NCI-H526 treated with DMSO at 0.1 percent for 48 hours (cell line): ENCODE measurements around the gene CCDC14.
"Not testable (repeated sequence)": the region's sequence is repeated elsewhere in the genome, so short reads cannot be mapped to it uniquely, and the experiment has no call there.

Experiments
- DNase-seq: peaks from one replicate; lab custom pipeline; 2025; lab: John Stamatoyannopoulos, UW

The CCDC14 gene

GRCh38 chr3:123964793-123965192 lies 3.8 kb upstream of the CCDC14 start:
- not testable (repeated sequence) for DNase-seq

- DNase-seq, result no peak
These were observed 453 bp upstream of the CCDC14 start for GRCh38 chr3:123961508-123961856.

DNA sequence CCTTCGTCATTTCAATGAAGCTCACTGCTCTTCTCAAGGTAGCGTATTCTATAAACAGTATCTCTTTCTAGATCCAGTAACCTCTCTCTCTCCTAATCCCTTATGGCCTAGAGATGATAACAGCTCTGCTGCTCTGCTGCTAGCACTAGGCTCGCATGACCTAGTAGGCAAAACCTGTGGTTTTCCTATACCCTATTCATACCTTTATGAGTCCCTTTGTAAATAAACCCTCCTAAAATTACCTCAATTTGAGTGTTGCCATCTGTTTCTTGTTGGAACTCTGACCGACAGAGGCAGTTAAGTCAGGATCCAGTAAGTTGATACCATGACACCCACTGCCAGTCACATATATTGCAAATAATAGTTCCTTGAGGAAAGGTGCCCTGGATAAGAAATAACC lies 7.3 kb downstream of the CCDC14 start:
- peak; percentile 96 for DNase-seq

DNA sequence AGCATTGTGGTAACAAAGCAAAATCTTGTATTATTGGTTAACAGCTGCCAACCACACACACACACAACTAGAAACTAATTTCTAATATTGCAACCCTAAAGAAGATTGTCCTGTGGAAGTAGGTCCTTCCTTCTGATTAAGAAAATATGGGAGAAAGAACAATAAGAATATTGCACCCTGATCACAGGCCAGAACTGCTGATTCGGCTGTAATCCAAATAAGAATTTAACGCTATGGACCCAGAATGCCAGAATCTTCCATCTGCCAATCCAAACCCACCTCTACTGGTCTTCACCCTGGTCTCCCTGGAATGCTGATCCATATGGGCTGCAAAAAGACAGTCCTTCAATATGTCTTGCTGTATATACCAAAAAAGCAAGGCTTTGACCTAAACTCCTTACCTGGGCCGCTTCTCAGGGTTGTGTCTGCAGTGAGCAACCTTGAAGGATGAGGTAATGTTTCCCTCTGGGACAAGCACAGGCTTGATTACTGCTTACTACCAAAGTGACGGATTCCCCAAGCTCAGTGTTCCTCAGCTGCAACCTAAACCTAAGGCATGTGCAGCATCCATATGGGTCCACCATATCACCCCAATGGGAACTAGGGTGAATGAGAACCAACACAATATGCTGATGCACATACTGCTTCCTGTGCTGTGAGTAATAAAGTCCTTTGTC lies 8.0 kb downstream of the CCDC14 start:
- DNase-seq, result no peak

- DNase-seq, result no peak
These were observed 9.2 kb downstream of the CCDC14 start for GRCh38 chr3:123951522-123952447.

DNA sequence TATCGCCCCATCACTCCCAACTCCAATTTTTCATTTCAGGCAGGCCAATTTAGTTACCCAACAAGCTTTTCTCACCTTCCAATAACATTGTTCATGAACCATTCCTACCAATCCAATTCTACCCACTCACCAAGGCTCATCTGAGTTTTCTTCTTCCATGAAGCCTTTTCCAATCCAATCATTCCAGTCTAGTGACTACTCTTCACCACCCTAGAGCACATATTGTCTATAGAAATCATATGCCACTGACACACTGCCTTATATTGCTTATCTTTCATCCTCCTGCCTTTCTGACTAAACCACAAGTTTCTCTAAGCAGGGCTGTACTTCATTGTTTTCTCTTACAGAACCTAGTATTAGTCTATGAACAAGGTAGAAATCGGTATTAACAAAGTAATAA lies 11.4 kb downstream of the CCDC14 start:
- no peak for DNase-seq

DNA sequence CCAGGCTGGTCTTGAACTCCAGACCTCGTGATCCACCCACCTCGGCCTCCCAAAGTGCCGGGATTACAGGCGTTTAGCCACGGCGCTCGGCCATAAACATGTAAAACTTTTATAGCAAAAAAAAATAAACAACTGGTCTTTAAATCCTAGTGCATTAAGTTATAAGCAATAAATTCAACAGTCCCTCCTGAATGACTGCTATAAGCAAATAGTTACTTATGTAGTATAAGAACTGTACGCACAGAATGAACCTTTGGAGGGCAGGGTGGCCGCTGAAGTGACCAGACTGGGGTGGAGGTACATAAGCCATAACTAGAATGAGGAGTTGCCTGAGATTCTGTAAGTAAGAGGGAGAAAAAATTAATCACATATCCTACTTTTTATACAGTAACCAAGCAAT lies 12.6 kb downstream of the CCDC14 start:
- DNase-seq, result no peak

DNA sequence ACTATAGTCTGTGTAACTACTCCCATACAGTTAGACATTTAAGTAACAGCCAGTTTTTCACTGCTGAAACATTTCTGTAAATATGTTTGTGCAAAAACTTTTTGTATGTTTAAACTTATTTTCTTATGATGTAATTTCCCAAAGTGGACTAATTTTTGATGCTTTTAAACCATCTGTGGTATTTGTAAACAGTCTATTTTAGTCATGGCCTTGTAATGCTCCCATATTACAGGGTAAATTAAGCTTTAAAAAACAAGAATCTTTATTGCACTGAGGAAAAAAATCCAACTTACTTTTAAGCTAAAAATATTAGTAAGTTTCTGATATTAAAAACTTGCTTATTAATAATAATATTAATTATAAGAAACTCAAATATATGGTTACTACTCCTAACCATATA lies 13.5 kb downstream of the CCDC14 start:
- no peak for DNase-seq

GRCh38 chr3:123941542-123941941 lies 19.5 kb downstream of the CCDC14 start:
- no peak for DNase-seq

DNA sequence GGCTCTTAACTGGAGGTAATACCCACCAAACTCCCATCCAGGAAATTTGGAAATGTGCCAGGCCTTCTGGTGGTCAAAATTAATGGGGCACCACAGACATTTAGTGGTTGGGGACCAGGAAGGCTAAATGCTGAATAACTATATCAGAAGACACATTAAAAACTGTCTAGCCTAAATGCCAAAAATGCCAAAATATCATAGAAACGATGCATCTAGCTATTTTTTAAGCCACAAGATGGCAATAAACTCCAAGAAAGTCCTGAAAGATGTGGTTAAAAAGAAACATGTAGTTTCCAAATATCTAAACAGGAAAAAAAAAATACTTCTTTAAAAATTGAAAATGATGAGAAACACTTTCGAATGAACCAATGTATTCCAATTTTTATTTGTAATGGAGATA lies 19.9 kb downstream of the CCDC14 start:
- no peak for DNase-seq

GRCh38 chr3:123939706-123940105 lies 21.3 kb downstream of the CCDC14 start:
- DNase-seq, result no peak

DNA sequence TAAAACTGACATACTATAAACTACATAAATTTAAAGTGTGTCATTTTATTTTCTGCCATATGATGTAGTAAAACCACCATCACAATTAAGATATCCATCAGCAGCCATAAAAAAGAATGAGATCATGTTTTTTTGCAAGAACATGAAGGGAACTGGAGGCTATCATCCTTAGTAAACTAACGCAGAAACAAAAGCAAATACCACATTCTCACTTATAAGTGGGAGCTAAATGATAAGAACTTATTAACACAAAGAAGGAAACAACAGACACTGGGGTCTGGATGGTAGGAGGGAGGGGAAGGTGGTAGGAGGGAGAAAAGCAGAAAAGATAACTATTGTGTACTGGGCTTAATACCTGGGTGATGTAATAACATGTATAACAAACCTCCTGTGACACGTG lies 24.6 kb downstream of the CCDC14 start:
- DNase-seq, result no peak

DNA sequence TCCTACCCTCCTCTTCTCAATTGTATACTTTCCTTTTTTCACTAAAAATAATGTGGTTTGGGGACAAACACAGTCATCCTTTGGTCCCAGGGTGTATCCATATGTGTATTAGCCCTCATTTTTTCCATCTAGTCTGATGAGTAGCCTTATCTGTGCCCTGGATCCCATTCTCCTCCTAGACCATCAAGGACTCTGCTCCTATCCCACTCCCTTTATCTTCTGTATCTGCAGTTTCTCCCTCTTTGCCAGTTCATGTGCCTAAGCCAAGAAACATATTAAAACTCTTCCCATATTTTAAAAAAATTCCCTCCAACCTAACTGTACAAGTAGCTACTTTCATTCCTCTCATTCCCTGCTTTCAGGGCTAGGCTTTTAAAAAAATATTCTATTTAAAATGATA lies 25.2 kb downstream of the CCDC14 start:
- DNase-seq, result no peak

DNA sequence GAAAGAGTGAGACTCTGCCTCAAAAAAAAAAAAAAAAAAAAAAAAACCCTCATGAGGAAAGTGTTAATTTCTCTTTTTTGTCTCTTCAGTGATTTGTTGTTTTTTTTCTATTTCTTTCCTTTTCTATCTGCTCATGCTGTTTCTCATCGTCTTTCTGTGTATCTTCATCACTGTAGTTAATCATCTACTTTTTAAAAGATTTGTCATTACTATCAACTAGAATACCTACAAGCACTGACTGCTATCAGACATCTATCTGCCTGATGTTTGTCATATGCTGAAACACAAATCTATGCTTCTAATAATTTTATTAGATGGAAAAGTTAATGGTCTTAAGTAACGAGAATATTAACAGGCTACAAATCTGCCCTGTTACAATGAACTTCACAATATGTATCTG lies 26.8 kb downstream of the CCDC14 start:
- no peak for DNase-seq

- no peak for DNase-seq
These were observed 30.6 kb downstream of the CCDC14 start for GRCh38 chr3:123930445-123930844.

DNA sequence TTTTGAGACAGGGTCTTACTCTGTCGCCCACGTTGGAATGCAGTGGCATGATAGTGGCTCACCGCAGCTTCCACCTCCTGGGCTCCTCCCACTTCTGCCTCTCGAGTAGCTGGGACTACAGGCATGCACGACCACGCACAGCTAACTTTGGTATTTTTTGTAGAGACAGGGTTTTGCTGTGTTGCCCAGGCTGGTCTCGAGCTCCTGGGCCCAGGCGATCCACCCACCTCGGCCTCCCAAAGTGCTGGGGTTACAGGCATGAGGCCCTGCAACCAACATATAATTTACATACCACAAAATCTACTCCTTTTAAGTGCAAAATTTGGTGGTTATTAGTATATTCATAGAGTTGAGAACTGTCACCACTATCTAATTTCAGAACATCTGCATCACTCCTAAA lies 31.7 kb downstream of the CCDC14 start:
- no peak for DNase-seq

DNA sequence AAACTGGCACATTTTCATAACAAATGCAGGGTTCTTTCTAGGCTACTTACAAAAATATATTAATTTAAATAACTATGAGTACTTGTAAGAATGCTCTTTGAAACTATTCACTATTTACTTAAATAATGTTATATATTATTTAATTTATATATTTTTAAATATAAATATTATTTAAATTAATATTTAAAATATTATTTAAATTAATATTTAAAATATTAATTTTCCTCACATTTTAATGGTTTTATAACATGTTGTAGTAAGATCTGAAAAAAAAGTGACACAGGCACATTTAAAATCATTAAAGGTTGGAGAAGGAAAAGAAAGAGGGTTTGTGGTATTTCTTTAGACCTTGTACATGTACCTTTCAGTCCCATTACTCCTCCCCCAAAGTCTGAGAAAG lies 34.6 kb downstream of the CCDC14 start:
- no peak for DNase-seq

DNA sequence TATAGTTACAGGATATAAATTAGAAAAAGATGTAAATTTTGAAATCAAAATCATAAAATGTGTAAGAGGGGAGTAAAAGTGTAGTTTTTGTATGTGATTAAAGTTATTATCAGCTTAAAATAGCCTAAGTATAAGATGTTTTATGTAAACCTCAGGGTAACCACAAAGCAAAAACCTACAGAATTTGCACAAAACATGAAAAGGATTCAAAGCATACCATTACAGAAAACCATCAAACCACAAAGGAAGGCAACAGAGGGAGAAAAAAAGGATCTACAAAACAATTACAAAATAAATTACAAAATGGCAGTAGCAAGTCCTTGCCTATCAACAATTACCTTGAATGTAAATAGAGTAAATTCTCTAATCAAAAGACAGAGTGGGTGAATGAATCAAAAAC lies 40.2 kb downstream of the CCDC14 start:
- no peak for DNase-seq

- DNase-seq, result no peak
These were observed 40.6 kb downstream of the CCDC14 start for GRCh38 chr3:123920383-123920782.

DNA sequence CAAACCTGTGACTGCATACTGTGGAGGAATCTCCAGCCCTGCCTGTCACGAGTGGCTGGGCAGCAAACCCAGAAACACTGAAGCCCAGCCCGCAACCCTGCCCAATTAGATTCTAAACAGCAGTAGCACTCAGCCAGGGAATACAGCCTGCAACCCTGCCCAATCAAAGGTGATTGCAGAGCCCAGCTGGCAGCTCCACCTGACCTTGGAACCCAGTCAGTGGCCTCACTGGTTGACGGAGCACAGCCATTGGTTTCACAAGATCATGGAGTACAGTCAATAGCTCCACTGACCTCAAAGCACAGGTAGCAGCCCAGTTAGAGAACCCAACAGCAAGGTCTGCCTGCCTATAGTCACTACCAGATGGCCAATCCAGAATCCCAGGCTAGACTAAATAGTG lies 41.7 kb downstream of the CCDC14 start:
- DNase-seq, result no peak

GRCh38 chr3:123914829-123915228 lies 46.2 kb downstream of the CCDC14 start:
- DNase-seq, result no peak

DNA sequence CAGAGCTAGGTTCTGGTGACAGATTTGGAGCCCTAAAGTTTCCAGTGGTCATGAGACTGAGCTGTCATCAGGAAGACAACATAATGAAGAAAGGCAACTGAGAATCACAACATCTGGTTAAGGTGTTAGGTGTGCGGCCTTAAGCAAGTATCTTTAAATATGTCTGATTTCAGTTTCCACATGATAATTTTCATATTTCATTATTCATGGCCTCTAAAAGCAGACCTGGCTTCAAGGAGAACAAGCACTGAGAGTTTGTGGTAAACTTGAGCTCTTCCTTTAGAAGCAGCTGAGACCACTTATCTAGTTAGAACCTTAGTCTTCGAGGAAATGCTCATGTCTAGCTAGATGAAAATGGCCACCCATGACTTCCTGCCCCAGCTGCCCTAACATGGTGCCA lies 51.2 kb downstream of the CCDC14 start:
- DNase-seq, result no peak

GRCh38 chr3:123907720-123908119 lies 53.3 kb downstream of the CCDC14 start:
- no peak for DNase-seq
